Body of pancreas (tissue), 4 donors: ENCODE results near the gene BANF2.

ENCODE experiments used
- POLR2A ChIP-seq, 3 donors: fragments of 450-650 bp; IDR thresholded peaks; one replicate each; pipeline ENCODE4 v1.6.1; 2016; ENCODE audit warnings: antibody characterized with exemption in 3 of 3, mild to moderate bottlenecking in 2 of 3
- TF ChIP-seq, protein P1 (sequence below), 7 experiments: fragments of 450-650 bp in 4 of 7; fragments of 200-600 bp in 3 of 7; sonication (generic) in 3 of 7; IDR thresholded peaks; one replicate each; pipeline ENCODE4 v1.5.1; 2016 to 2019; ENCODE audit warnings: antibody characterized with exemption in 7 of 7

DNA sequence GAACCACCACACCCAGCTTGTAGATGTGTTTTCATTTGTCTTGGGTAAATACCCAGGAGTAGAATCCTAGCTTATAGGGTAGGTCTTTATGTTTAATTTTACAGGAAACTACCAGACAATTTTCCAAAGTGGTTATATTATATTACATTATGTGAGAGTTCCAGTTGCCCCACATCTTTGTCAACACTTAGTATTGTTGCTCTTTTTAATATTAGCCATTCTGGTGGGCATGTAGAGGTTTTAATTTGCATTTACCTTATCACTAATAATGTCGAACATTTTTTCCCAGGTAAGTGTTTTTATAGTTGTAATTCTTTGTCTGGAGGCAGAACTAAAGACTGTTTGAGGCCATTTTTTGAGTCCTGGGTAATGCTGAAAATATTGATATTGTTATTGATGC is 3.5 kb upstream of the BANF2 start:
- no peak for TF ChIP-seq POLR2A (IDR thresholded peaks at IDR 0.05)
- TF ChIP-seq, protein P1, sequence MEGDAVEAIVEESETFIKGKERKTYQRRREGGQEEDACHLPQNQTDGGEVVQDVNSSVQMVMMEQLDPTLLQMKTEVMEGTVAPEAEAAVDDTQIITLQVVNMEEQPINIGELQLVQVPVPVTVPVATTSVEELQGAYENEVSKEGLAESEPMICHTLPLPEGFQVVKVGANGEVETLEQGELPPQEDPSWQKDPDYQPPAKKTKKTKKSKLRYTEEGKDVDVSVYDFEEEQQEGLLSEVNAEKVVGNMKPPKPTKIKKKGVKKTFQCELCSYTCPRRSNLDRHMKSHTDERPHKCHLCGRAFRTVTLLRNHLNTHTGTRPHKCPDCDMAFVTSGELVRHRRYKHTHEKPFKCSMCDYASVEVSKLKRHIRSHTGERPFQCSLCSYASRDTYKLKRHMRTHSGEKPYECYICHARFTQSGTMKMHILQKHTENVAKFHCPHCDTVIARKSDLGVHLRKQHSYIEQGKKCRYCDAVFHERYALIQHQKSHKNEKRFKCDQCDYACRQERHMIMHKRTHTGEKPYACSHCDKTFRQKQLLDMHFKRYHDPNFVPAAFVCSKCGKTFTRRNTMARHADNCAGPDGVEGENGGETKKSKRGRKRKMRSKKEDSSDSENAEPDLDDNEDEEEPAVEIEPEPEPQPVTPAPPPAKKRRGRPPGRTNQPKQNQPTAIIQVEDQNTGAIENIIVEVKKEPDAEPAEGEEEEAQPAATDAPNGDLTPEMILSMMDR (IDR thresholded peaks at IDR 0.05) = no peak
